GM12878 (cell line): ENCODE data around the gene SYT14. TPM values are rescaled to one million over a fixed set of nuclear protein-coding genes. Genes with fewer than 3 reads are reported as not detected.

ENCODE experiments used
- ATAC-seq: fragments of 200-7000 bp; cut with Tn5 transposase; 3 replicates; pipeline ENCODE4 v1.9.1; 2020; ENCODE audit warnings: mild to moderate bottlenecking, moderate library complexity
- BruUV-seq: library from RNA; stranded (reverse); fragments of 400-500 nt; replicated peaks from 2 replicates; lab custom pipeline; 2021; lab: Mats Ljungman, UMichigan
- CTCF ChIA-PET: fragments of 300-600 bp; sonication (Branson Sonifier 250); formaldehyde crosslinking; extraction: SDS; loops from one replicate; lab custom pipeline; 2021; ENCODE audit warnings: inconsistent platforms; lab: Yijun Ruan, JAX
- POLR2A ChIA-PET: fragments of 350-600 bp; formaldehyde crosslinking; extraction: SDS; loops from one replicate; lab custom pipeline; 2021; ENCODE audit warnings: inconsistent platforms; lab: Charles Lee
- RAD21 ChIA-PET: fragments of 300-600 bp; sonication (Branson Sonifier 250); formaldehyde crosslinking; loops from one replicate; lab custom pipeline; 2023; ENCODE audit warnings: antibody characterized with exemption; ENCODE audit not compliant: unreplicated experiment; lab: Charles Lee
- SMC1A ChIA-PET: fragments of 300-600 bp; sonication (Branson Sonifier 250); formaldehyde crosslinking; loops from one replicate; lab custom pipeline; 2023; ENCODE audit not compliant: unreplicated experiment, uncharacterized antibody; lab: Charles Lee
- DNase-seq: peaks from one replicate; pipeline ENCODE4 v3.0.0-alpha.2; 2011; ENCODE audit warnings: low read depth, low spot score
- FAIRE-seq: peaks from 3 replicates; lab custom pipeline; 2011; peaks lifted over from hg19 to GRCh38; lab: Jason Lieb, UNC
- H2AFZ ChIP-seq: 2 replicates; pipeline ENCODE4 v1.6.0; 2011; ENCODE audit warnings: low read depth, low read length, control low read depth; ENCODE audit not compliant: control insufficient read depth
- H3K27ac ChIP-seq: 2 replicates; pipeline ENCODE4 v1.5.1; 2011; ENCODE audit warnings: control low read depth; ENCODE audit not compliant: control insufficient read depth, insufficient read depth
- H3K27me3 ChIP-seq, 2 experiments: replicated peaks in 1 of 2; 2 replicates each; pipeline versions ENCODE4 v1.6.0 to v1.6.1; 2011; ENCODE audit warnings: low read length in 1 of 2; ENCODE audit not compliant: control insufficient read depth in 2 of 2, insufficient read depth in 2 of 2
- H3K36me3 ChIP-seq, 2 experiments: 2 replicates each; pipeline ENCODE4 v1.5.1; 2011; ENCODE audit warnings: low read length in 1 of 2; ENCODE audit not compliant: control insufficient read depth in 2 of 2, insufficient read depth in 2 of 2
- H3K4me1 ChIP-seq: 2 replicates; pipeline ENCODE4 v1.6.1; 2011; ENCODE audit warnings: mild to moderate bottlenecking, low read length, moderate library complexity, mixed read lengths; ENCODE audit not compliant: control insufficient read depth, insufficient read depth
- H3K4me2 ChIP-seq: 2 replicates; pipeline ENCODE4 v1.6.0; 2011; ENCODE audit warnings: control low read depth; ENCODE audit not compliant: control insufficient read depth, insufficient read depth
- H3K4me3 ChIP-seq: fragments of 200-600 bp; sonication (generic); 2 replicates; pipeline ENCODE4 v1.5.1; 2016
- H3K79me2 ChIP-seq: 2 replicates; pipeline ENCODE4 v1.6.0; 2011; ENCODE audit warnings: low read length; ENCODE audit not compliant: control insufficient read depth, insufficient read depth
- H3K9ac ChIP-seq: 2 replicates; pipeline ENCODE4 v1.8.0; 2011; ENCODE audit warnings: low read length, control low read depth, mixed read lengths; ENCODE audit not compliant: control insufficient read depth, insufficient read depth
- H3K9me3 ChIP-seq: replicated peaks from 3 replicates; pipeline ENCODE4 v1.5.1; 2011; ENCODE audit warnings: mild to moderate bottlenecking, low read length; ENCODE audit not compliant: control insufficient read depth, insufficient read depth
- H4K20me1 ChIP-seq: 2 replicates; pipeline ENCODE4 v1.6.0; 2011; ENCODE audit not compliant: control insufficient read depth, insufficient read depth
- CBX5 ChIP-seq: sonication (generic); IDR thresholded peaks from 2 replicates; pipeline ENCODE4 v1.6.1; 2016; ENCODE audit warnings: low read depth, moderate library complexity, mild to moderate bottlenecking, inconsistent platforms
- HDAC2 ChIP-seq: fragments of 200-600 bp; sonication (generic); IDR thresholded peaks from 2 replicates; pipeline ENCODE4 v1.6.1; 2017
- IKZF1 ChIP-seq: fragments of 450-650 bp; conservative IDR thresholded peaks from 2 replicates; pipeline ENCODE4 v1.6.1; 2017; ENCODE audit warnings: antibody characterized with exemption, mild to moderate bottlenecking
- MXI1 ChIP-seq: fragments of 150-350 bp; IDR thresholded peaks from 2 replicates; pipeline ENCODE4 v1.6.1; 2011; ENCODE audit warnings: low read depth, mild to moderate bottlenecking, inconsistent platforms, low read length, improper control_type of control experiment
- NR2C2 ChIP-seq: IDR thresholded peaks from 2 replicates; pipeline ENCODE4 v1.6.1; 2011; ENCODE audit warnings: borderline replicate concordance, low read depth; ENCODE audit not compliant: control insufficient read depth, insufficient read length
- NRF1 ChIP-seq: conservative IDR thresholded peaks from 2 replicates; pipeline ENCODE4 v1.6.1; 2011; ENCODE audit warnings: mild to moderate bottlenecking, low read depth, low read length, improper control_type of control experiment
- RBBP5 ChIP-seq: fragments of 200-600 bp; sonication (generic); conservative IDR thresholded peaks from 2 replicates; pipeline ENCODE4 v1.6.1; 2016
- SIN3A ChIP-seq: IDR thresholded peaks from 2 replicates; pipeline ENCODE4 v1.6.1; 2012; ENCODE audit warnings: low read depth, low read length, improper control_type of control experiment
- SMARCA5 ChIP-seq: fragments of 450-650 bp; IDR thresholded peaks from 2 replicates; pipeline ENCODE4 v1.6.1; 2017; ENCODE audit warnings: mild to moderate bottlenecking
- ZNF217 ChIP-seq: fragments of 450-650 bp; IDR thresholded peaks from 2 replicates; pipeline ENCODE4 v1.6.1; 2017; ENCODE audit warnings: antibody characterized with exemption, mild to moderate bottlenecking
- ZNF24 ChIP-seq: fragments of 450-650 bp; IDR thresholded peaks from 2 replicates; pipeline ENCODE4 v1.6.1; 2017; ENCODE audit warnings: antibody characterized with exemption, mild to moderate bottlenecking
- WGBS: methylation state at CpG from one replicate; pipeline ENCODE4 v1.1.6; 2016; ENCODE audit warnings: low lambda C conversion rate; ENCODE audit not compliant: insufficient replicate concordance, insufficient coverage; ENCODE audit errors: missing lambda C conversion rate; 5-methylcytosine and 5-hydroxymethylcytosine counted together
- in situ Hi-C: fragments of 300-500 bp; cut with MboI; formaldehyde crosslinking; loops from 9 replicates; pipeline ENCODE4 v1.14.3; 2018; ENCODE audit warnings: mixed read lengths
- intact Hi-C: fragments of 100-400 bp; cut with micrococcal nuclease; formaldehyde crosslinking; loops from one replicate; pipeline ENCODE4 v1.14.2; 2022; ENCODE audit not compliant: unreplicated experiment
- polyA plus RNA-seq, 11 experiments: library from polyadenylated mRNA; depleted of rRNA in 4 of 11; unstranded in 6 of 11; stranded (reverse) in 5 of 11; fragments of >200 nt; fragmentation: Nextera tagmentation in 4 of 11; fragmentation: Illumina TruSeq in 1 of 11; extraction: Ambion mirVana in 4 of 11; extraction: Trizol in 1 of 11; gene quantifications; 1 replicate in 1 of 11; 2 replicates in 10 of 11; pipeline versions ENCODE4 v1.2.1 to v1.2.3, GENCODE V29; 2011 to 2016; ENCODE audit warnings: inconsistent platforms in 2 of 11, missing spikeins in 2 of 11, low read depth in 1 of 11
- total RNA-seq, 4 experiments: library from RNA; depleted of rRNA in 3 of 4; stranded (reverse); fragments of >200 nt in 3 of 4; fragmentation: Illumina TruSeq in 1 of 4; extraction: Trizol in 1 of 4; gene quantifications; 2 replicates each; pipeline versions ENCODE4 v1.2.1 to v1.2.3, GENCODE V29; 2013 to 2021
- TF ChIP-seq, protein P1 (sequence below): fragments of 450-650 bp; IDR thresholded peaks from 2 replicates; pipeline ENCODE4 v1.6.1; 2014; ENCODE audit warnings: mild to moderate bottlenecking
- TF ChIP-seq, protein P2 (sequence below): IDR thresholded peaks from 2 replicates; pipeline ENCODE4 v1.6.1; 2011; ENCODE audit warnings: low read depth, low read length, improper control_type of control experiment, borderline replicate concordance
- TF ChIP-seq, protein P3 (sequence below): IDR thresholded peaks from 2 replicates; pipeline ENCODE4 v1.6.1; 2011; ENCODE audit warnings: borderline replicate concordance, low read depth, mild to moderate bottlenecking, moderate library complexity, mixed read lengths, low read length; ENCODE audit not compliant: insufficient read depth; ENCODE audit errors: extremely low read length

Gene SYT14
- total and polyA plus RNA-seq, 10 of the 15 experiments (the other 5 are each of a cell fraction or from before 2014, with no cell fraction given) = under 0.01 TPM; not detected in 9

DNA sequence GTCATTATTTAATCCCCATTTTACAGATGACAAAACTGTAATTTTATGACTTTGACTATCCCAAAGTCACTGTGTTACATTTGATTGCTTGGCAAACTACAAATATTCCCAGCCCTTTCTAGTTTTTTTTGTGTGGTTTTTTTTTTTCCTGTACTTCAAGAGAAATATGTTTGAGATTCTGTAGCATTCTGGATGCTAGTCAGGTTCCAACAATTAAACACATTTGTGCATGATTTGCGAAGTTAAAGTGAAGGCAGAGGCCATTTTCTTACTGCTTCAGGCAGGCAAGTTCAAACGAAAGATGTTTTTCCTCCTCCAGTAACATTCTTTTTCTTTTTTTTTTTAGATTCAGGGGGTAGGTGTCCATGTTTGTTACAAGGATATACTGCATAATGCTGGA, 186.7 kb downstream of the SYT14 start:
- H3K27me3 ChIP-seq = no peaks in the 10 kb centered on the region
- no peaks in the 10 kb centered on the region for H4K20me1 ChIP-seq
- H3K27ac ChIP-seq = no peak overlapping the region
- H3K9me3 ChIP-seq = no peaks in the 10 kb centered on the region
- no peak overlapping the region for H3K4me2 ChIP-seq
- 11% methylated on average over 2 of the region's 2 CpGs for WGBS
- ChIA-PET SMC1A (interaction anchor here (0.9 kb wide), 1 partner anchor 264 kb away, joined by 3 read pairs; no protein-coding TSS in a partner anchor), CTCF (no interaction called here), RAD21 (no interaction called here), POLR2A (interaction anchor here (0.6 kb wide), 1 partner anchor 231 kb away, joined by 3 read pairs; no protein-coding TSS in a partner anchor)
- FAIRE-seq = no peak
- no peaks in the 10 kb centered on the region for H3K79me2 ChIP-seq
- H2AFZ ChIP-seq = no peak overlapping the region
- no peak overlapping the region for H3K9ac ChIP-seq
- intact Hi-C loops = no loop called here
- TF ChIP-seq RBBP5 (no peak), NRF1 (no peak), NR2C2 (no peak), IKZF1 (no peak), CBX5 (no peak)
- TF ChIP-seq, protein P1, sequence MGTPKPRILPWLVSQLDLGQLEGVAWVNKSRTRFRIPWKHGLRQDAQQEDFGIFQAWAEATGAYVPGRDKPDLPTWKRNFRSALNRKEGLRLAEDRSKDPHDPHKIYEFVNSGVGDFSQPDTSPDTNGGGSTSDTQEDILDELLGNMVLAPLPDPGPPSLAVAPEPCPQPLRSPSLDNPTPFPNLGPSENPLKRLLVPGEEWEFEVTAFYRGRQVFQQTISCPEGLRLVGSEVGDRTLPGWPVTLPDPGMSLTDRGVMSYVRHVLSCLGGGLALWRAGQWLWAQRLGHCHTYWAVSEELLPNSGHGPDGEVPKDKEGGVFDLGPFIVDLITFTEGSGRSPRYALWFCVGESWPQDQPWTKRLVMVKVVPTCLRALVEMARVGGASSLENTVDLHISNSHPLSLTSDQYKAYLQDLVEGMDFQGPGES = no peak
- in situ Hi-C loops = no loop called here
- H3K4me3 ChIP-seq = no peak overlapping the region
- H3K4me1 ChIP-seq = no peaks in the 10 kb centered on the region
- BruUV-seq = no TSS peak
- no peaks in the 10 kb centered on the region for H3K36me3 ChIP-seq
- no peak for DNase-seq
- no peak for ATAC-seq

DNA sequence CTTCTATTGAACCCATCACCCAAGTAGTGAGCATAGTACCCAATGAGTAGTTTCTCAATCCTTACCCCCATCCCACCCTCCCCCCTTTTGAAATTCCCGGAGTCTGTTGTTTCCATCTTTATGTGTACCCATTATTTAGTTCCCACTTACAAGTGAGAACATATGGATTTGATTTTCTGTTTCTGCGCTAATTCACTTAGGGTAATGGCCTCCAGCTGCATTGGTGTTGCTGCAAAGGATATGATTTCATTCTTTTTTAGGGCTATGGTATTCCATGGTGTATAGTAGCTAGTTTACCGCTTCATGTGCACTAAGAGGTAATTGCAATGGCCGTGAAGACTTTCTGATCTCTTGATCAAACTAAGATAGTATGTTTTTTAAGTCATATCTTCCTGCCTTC, 187.1 kb downstream of the SYT14 start:
- in situ Hi-C loops = no loop called here
- WGBS = 7% methylated on average over 4 of the region's 4 CpGs
- no peak overlapping the region for H3K4me3 ChIP-seq
- CTCF ChIA-PET = no interaction called here
- H3K9me3 ChIP-seq = no peaks in the 10 kb centered on the region
- RAD21 ChIA-PET = no interaction called here
- POLR2A ChIA-PET = interaction anchor here (0.6 kb wide), 1 partner anchor 231 kb away, joined by 3 read pairs; no protein-coding TSS in a partner anchor
- H3K79me2 ChIP-seq = no peaks in the 10 kb centered on the region
- no peak overlapping the region for H3K27ac ChIP-seq
- no peak overlapping the region for H3K9ac ChIP-seq
- intact Hi-C loops = no loop called here
- H4K20me1 ChIP-seq = no peaks in the 10 kb centered on the region
- H3K4me1 ChIP-seq = no peaks in the 10 kb centered on the region
- no peak for FAIRE-seq
- SMC1A ChIA-PET = interaction anchor here (0.9 kb wide), 1 partner anchor 264 kb away, joined by 3 read pairs; no protein-coding TSS in a partner anchor
- TF ChIP-seq MXI1 = no peak
- no peak for TF ChIP-seq HDAC2
- TF ChIP-seq NRF1 = no peak
- TF ChIP-seq ZNF24 = no peak
- TF ChIP-seq, protein P2, sequence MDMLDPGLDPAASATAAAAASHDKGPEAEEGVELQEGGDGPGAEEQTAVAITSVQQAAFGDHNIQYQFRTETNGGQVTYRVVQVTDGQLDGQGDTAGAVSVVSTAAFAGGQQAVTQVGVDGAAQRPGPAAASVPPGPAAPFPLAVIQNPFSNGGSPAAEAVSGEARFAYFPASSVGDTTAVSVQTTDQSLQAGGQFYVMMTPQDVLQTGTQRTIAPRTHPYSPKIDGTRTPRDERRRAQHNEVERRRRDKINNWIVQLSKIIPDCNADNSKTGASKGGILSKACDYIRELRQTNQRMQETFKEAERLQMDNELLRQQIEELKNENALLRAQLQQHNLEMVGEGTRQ = no peak
- TF ChIP-seq, protein P3, sequence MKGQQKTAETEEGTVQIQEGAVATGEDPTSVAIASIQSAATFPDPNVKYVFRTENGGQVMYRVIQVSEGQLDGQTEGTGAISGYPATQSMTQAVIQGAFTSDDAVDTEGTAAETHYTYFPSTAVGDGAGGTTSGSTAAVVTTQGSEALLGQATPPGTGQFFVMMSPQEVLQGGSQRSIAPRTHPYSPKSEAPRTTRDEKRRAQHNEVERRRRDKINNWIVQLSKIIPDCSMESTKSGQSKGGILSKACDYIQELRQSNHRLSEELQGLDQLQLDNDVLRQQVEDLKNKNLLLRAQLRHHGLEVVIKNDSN = no peak
- no peak for TF ChIP-seq SMARCA5
- no peak for TF ChIP-seq ZNF217
- no peak for TF ChIP-seq SIN3A
- no peak for DNase-seq
- no peaks in the 10 kb centered on the region for H3K36me3 ChIP-seq
- no peak for ATAC-seq
- no peak overlapping the region for H2AFZ ChIP-seq
- H3K4me2 ChIP-seq = no peak overlapping the region
- BruUV-seq = no TSS peak
- H3K27me3 ChIP-seq = no peaks in the 10 kb centered on the region
